Lower lobe of right lung (tissue), 2 donors: ENCODE data around the gene DOCK4. TPM values are rescaled to one million over a fixed set of nuclear protein-coding genes. Genes with fewer than 3 reads are reported as not detected.

Experiments used
- ATAC-seq, 2 donors: fragments of 200-7000 bp; cut with Tn5 transposase; one replicate each; pipeline ENCODE4 v1.9.1; 2020 to 2022; ENCODE audit warnings: mild to moderate bottlenecking in 2 of 2, moderate library complexity in 2 of 2
- DNase-seq: peaks from one replicate; pipeline ENCODE4 v3.0.0-alpha.2; 2020
- H3K27ac ChIP-seq: fragments of 200-600 bp; one replicate; pipeline ENCODE4 v1.8.0; 2022
- H3K27me3 ChIP-seq: fragments of 200-600 bp; one replicate; pipeline ENCODE4 v1.8.0; 2022; ENCODE audit warnings: low read depth
- H3K36me3 ChIP-seq: fragments of 200-600 bp; one replicate; pipeline ENCODE4 v1.8.0; 2022; ENCODE audit warnings: mild to moderate bottlenecking
- H3K4me1 ChIP-seq: fragments of 200-600 bp; one replicate; pipeline ENCODE4 v1.8.0; 2022
- H3K4me3 ChIP-seq: fragments of 200-600 bp; one replicate; pipeline ENCODE4 v1.8.0; 2022; ENCODE audit warnings: mild to moderate bottlenecking
- H3K9me3 ChIP-seq: fragments of 200-600 bp; one replicate; pipeline ENCODE4 v1.8.0; 2022
- CTCF ChIP-seq: fragments of 200-600 bp; IDR thresholded peaks from one replicate; pipeline ENCODE4 v1.8.0; 2022; ENCODE audit warnings: antibody characterized with exemption, mild to moderate bottlenecking
- intact Hi-C: fragments of 100-400 bp; cut with DNase I; formaldehyde crosslinking; loops from one replicate; pipeline ENCODE4 v1.11.0; 2022
- total RNA-seq: library from RNA; stranded (reverse); fragmentation: NEBNext Ultra II Directional; extraction: Animal tissue kit (Norgen Biotek cat#: 25700); gene quantifications from one replicate; pipeline ENCODE4 v1.2.1, GENCODE V29; 2021
- donor health status: DM: no; HTN: yes; CAD: no; lungs with severe emphysema.

DOCK4 gene
- total RNA-seq, 1 donor from 2014 or later: 78.5 TPM

DNA sequence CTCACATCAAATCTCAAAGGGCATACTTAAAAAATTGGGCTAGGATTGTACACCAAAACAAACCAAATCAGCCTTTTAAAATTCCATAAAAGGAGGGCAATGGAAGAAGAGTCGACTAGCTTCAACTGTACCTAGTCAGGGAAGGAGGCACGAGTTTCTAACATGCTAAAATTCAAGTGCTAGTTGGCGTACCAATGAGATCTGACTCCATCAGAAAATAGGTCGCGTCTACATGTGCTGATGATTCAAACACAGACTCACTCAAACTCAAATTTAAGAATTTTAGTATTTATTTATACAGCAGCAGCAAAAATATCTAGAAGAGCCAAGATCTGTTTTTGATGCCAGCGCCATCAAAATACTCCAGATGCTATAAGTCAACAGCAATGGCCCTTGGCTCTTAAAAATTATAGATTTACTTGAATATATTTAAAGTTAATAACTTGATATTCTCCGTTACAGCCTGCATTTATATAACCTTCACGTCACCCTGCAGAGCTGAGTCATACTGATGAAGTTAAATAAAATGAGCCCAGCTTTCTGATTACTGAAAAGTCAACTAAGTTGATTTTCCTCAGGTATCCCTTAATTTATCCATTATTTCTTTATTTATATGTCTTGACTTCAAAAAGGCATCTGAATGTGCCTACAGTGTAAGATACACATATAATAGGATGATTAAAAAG lies 341.8 kb downstream of the DOCK4 start:
- no peak for ATAC-seq
- DNase-seq: no peak
- Histone ChIP-seq H3K27ac (no peak overlapping the region), H3K27me3 (no peaks in the 10 kb centered on the region), H3K9me3 (no peaks in the 10 kb centered on the region), H3K4me3 (no peak overlapping the region), H3K36me3 (peaks cover 90% of the 10 kb centered on the region), H3K4me1 (no peaks in the 10 kb centered on the region)
- intact Hi-C loops: no loop called here
- no peak for TF ChIP-seq CTCF

DNA sequence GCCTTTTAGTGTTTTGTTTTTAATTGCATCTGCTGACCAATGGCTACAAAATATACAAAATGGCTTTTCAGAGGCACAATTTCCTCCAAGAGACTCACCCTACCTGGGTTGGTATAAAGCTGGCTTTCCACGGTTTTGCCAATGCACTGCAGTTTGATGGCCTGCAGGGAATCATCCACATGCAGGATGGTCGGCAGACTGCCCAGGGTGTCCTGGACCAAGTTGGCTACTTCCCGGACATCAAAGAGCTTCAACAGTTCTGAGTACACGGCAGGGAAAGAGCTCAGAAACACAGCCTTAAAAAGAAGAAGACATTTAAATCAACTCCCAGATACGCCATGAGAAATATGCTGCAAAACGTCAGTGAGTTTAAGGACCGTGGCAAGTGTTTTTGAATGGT lies 342.9 kb downstream of the DOCK4 start:
- intact Hi-C loops: no loop called here
- Histone ChIP-seq H3K4me1 (no peaks in the 10 kb centered on the region), H3K36me3 (peaks cover 80% of the 10 kb centered on the region), H3K27ac (no peak overlapping the region), H3K9me3 (no peaks in the 10 kb centered on the region), H3K4me3 (no peak overlapping the region), H3K27me3 (no peaks in the 10 kb centered on the region)
- TF ChIP-seq CTCF: no peak
- DNase-seq (no peak), ATAC-seq (no peak)

DNA sequence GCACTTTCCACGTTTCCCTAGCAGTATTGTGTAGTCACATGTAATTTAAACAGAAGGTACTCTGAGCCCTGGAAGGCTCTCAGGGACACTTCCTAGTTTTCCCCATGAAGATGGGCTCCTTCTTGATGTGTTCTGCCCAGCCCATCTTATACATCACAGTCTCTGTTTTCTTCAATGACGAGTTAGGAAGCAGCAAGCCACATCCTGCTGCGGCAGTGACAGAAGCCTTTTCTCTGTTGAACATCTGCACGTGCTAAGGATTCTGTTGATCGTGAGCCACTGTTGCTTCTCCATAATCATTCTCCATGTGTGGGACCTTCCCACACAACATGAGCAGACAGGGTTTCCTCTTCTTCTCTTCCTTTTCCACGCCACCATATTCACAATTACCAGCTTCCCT lies 346.0 kb downstream of the DOCK4 start:
- Histone ChIP-seq H3K36me3 (peaks cover 59% of the 10 kb centered on the region), H3K27me3 (no peaks in the 10 kb centered on the region), H3K4me3 (no peak overlapping the region), H3K27ac (no peak overlapping the region), H3K9me3 (no peaks in the 10 kb centered on the region), H3K4me1 (peaks cover 8% of the 10 kb centered on the region)
- TF ChIP-seq CTCF: no peak
- DNase-seq: no peak
- intact Hi-C loops: no loop called here
- no peak for ATAC-seq

- Histone ChIP-seq H3K36me3 (peaks cover 43% of the 10 kb centered on the region), H3K27ac (no peak overlapping the region), H3K4me3 (no peak overlapping the region), H3K27me3 (no peaks in the 10 kb centered on the region), H3K4me1 (peaks cover 9% of the 10 kb centered on the region), H3K9me3 (no peaks in the 10 kb centered on the region)
- TF ChIP-seq CTCF: no peak
- ATAC-seq (no peak), DNase-seq (no peak)
- intact Hi-C loops: no loop called here
Observed at GRCh38 chr7:111858331-111858730, 347.9 kb downstream of the DOCK4 start.

GRCh38 chr7:111855842-111856227 lies 350.4 kb downstream of the DOCK4 start:
- no peak for ATAC-seq

More at GRCh38 chr7:111855842-111856227, 350.4 kb downstream of the DOCK4 start:
- TF ChIP-seq CTCF: no peak
- no peaks in the 10 kb centered on the region for H3K9me3 ChIP-seq
- no peak for DNase-seq
- no peaks in the 10 kb centered on the region for H3K27me3 ChIP-seq
- H3K36me3 ChIP-seq: peaks cover 36% of the 10 kb centered on the region
- H3K4me1 ChIP-seq: peaks cover 9% of the 10 kb centered on the region
- intact Hi-C loops: no loop called here
- H3K4me3 ChIP-seq: no peak overlapping the region
- no peak overlapping the region for H3K27ac ChIP-seq
